Thoracic aorta (tissue), 2 donors: ENCODE data around the gene TBATA. TPM values are rescaled to one million over a fixed set of nuclear protein-coding genes. Genes with fewer than 3 reads are reported as not detected.

Source experiments
- ATAC-seq: fragments of 150-250 bp; one replicate; pipeline ENCODE4 v1.8.0; 2017; ENCODE audit warnings: low read depth; ENCODE audit not compliant: insufficient number of reproducible peaks, low FRiP score
- DNase-seq: peaks from one replicate; pipeline ENCODE4 v3.0.0-alpha.2; 2020; ENCODE audit warnings: low spot score
- H3K27ac ChIP-seq, 2 donors: fragments of 200-600 bp; sonication (generic); 1 replicate in 1 of 2; 2 replicates in 1 of 2; pipeline ENCODE4 v1.5.1; 2016; ENCODE audit warnings: mild to moderate bottlenecking in 2 of 2, moderate library complexity in 2 of 2
- H3K27me3 ChIP-seq: fragments of 200-600 bp; sonication (generic); replicated peaks from 2 replicates; pipeline ENCODE4 v1.6.0; 2016; ENCODE audit warnings: mild to moderate bottlenecking; ENCODE audit not compliant: insufficient read depth
- H3K36me3 ChIP-seq: fragments of 200-600 bp; sonication (generic); one replicate; pipeline ENCODE4 v1.5.1; 2016
- H3K4me1 ChIP-seq, 2 donors: fragments of 200-600 bp; sonication (generic); 1 replicate in 1 of 2; 2 replicates in 1 of 2; pipeline versions ENCODE4 v1.5.1 to v1.6.0; 2016; ENCODE audit warnings: low read depth in 2 of 2, mild to moderate bottlenecking in 1 of 2; ENCODE audit not compliant: control insufficient read depth in 1 of 2
- H3K4me3 ChIP-seq: fragments of 200-600 bp; sonication (generic); 2 replicates; pipeline ENCODE4 v1.5.1; 2016; ENCODE audit warnings: mild to moderate bottlenecking
- H3K9me3 ChIP-seq: fragments of 200-600 bp; sonication (generic); 2 replicates; pipeline ENCODE4 v1.5.1; 2016
- CTCF ChIP-seq: fragments of 200-600 bp; sonication (generic); IDR thresholded peaks from one replicate; pipeline ENCODE4 v1.5.1; 2019; ENCODE audit warnings: antibody characterized with exemption
- total RNA-seq, 2 donors: library from RNA; depleted of rRNA; stranded (reverse); fragments of >200 nt; gene quantifications; one replicate each; pipeline versions ENCODE4 v1.1.0 to v1.2.3, GENCODE V29; 2016

Gene TBATA
- total RNA-seq, 2 donors from 2014 or later = not detected

- Histone ChIP-seq H3K27ac (no peak overlapping the region), H3K27me3 (no peaks in the 10 kb centered on the region), H3K4me1 (peaks cover 9 to 15% of the 10 kb centered on the region in 2 donors), H3K36me3 (peaks cover 6% of the 10 kb centered on the region), H3K4me3 (no peak overlapping the region), H3K9me3 (no peaks in the 10 kb centered on the region)
- DNase-seq = no peak
- ATAC-seq = no peak
- TF ChIP-seq CTCF = no peak
Measured at GRCh38 chr10:70832221-70832620, 47.0 kb upstream of the TBATA start.

GRCh38 chr10:70830164-70830563 is 45.0 kb upstream of the TBATA start:
- DNase-seq (no peak), ATAC-seq (no peak)
- no peak overlapping the region for H3K4me3 ChIP-seq
- no peaks in the 10 kb centered on the region for H3K27me3 ChIP-seq
- peaks cover 6% of the 10 kb centered on the region for H3K36me3 ChIP-seq
- no peaks in the 10 kb centered on the region for H3K9me3 ChIP-seq
- no peak for TF ChIP-seq CTCF
- peaks cover 5 to 6% of the 10 kb centered on the region in 2 donors for H3K4me1 ChIP-seq
- no peak overlapping the region for H3K27ac ChIP-seq

DNA sequence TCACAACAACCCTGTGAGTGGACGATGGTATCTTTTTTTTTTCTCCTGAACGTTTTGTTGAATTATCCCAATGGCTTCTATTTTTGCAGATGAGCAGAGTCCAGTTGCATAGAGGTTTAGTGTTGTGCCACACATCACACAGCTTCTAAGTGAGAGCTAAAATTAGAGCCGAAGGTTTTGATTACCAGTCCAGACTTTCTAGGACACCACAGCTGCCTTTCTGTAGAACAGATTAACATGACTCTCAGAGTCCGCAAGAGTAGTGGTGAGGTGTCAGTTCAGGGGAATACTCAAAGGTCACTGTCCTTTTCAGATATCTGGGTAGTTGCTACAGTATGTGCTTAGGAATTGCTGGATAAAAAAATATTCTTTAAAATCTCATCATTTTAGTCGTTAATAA is 44.4 kb upstream of the TBATA start:
- peaks cover 5 to 6% of the 10 kb centered on the region in 2 donors for H3K4me1 ChIP-seq
- no peak for TF ChIP-seq CTCF
- H3K27ac ChIP-seq = no peak overlapping the region
- H3K27me3 ChIP-seq = no peaks in the 10 kb centered on the region
- H3K9me3 ChIP-seq = no peaks in the 10 kb centered on the region
- H3K36me3 ChIP-seq = peaks cover 6% of the 10 kb centered on the region
- H3K4me3 ChIP-seq = no peak overlapping the region
- DNase-seq = no peak
- no peak for ATAC-seq

- TF ChIP-seq CTCF = no peak
- Histone ChIP-seq H3K9me3 (no peaks in the 10 kb centered on the region), H3K27me3 (no peaks in the 10 kb centered on the region), H3K36me3 (peaks cover 6% of the 10 kb centered on the region), H3K4me1 (peaks cover under 1 to 6% of the 10 kb centered on the region in 2 donors), H3K4me3 (no peak overlapping the region), H3K27ac (no peak overlapping the region)
- DNase-seq (no peak), ATAC-seq (no peak)
Measured at GRCh38 chr10:70828923-70829322, 43.7 kb upstream of the TBATA start.

DNA sequence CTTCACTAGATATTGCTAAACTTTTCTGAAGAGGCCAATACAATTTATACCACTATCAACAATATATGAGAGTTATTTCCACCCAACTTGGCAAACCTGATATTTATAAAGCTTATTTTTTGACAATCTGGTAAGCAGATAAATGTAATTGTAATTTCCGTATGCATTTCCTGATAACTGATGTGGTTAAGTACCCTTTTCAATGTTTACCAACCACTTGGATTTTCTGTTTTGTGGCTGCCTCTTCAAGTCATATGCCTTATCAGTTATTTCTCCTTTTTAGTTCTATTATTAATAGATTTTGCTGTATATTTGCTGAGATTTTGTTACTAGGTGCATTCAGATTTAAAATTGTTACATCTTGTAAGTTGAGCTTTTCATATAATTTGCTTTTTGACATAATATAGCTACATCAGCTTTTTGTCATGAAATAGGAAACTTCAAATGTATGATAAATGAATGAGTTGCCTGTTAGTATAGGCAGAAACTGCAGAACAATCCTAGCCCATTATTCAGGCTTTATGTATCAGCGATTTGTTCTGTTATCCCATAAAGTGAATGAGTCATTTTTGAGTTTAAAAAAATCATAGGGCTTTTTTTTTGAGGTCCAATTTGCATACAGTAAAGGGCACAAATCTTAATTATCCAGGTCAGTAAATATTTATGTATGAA is 42.0 kb upstream of the TBATA start:
- Histone ChIP-seq H3K9me3 (no peaks in the 10 kb centered on the region), H3K4me1 (no peaks in the 10 kb centered on the region), H3K27me3 (no peaks in the 10 kb centered on the region), H3K36me3 (peaks cover 6% of the 10 kb centered on the region), H3K4me3 (no peak overlapping the region), H3K27ac (no peak overlapping the region)
- no peak for TF ChIP-seq CTCF
- ATAC-seq = no peak
- DNase-seq = no peak
